Measurements from ENCODE around the gene TOX2.

TOX2 gene

DNA sequence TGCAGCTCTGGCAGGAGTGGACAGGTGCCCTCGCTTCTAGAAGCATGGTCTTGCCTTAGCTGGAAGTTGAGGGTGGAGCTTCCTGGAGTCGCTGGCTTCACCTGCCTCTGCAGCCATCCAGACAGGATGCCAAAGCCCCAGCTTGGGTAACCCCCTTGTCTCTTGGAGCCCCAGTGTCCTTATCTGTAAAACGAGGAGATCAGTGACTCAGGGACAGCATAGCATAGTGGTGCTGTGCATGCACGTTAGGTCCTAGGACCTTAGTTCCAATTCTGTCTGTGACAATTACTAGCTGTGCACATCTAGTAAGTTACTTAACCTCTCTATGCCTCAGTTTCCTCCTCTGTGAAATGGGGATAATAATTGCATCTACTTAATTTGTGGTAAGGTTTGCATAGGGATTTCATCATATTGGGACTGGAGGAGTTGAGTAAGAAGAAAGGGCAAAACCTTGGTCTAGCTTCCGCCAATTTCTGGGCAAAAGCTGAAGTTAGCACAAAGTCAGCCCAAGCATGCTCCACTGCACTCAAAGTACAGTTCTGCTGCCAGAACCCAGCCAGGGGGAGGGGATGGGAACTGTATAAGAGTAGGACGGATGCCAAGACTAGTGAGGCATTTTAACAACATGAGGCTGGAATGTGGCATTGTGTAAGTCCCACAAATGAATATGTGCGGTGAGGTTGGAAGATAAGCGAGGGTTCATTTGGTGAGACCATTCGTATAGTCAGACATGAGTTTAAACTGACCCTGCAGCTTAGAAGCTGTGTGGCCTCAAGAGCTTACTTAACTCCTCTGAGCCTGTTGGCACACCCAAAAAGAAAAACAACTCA is 24.5 kb downstream of the TOX2 start:
- no peak for DNase-seq (ENCODE audit: low read depth in 2 of 2, low spot score in 1 of 2)

DNA sequence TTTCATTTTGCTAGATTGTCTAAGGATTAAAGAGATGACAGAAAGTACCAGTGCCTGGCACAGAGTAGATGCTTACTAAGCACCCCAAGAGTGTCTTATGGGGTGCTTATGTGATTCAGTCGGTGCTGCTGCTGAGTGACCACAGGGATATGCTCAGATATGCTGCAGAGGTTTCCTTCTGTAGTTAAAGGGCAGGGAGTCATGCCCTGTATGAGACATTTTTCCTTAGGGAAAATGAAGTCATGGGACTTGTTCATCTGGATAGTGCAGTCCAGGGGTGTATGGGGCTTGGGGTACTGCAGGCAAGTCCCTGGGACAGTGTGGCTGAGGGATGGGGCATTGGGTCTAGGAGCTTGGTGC is 25.1 kb downstream of the TOX2 start:
- DNase-seq (ENCODE audit: low read depth in 2 of 2, low spot score in 1 of 2), result no peak

DNA sequence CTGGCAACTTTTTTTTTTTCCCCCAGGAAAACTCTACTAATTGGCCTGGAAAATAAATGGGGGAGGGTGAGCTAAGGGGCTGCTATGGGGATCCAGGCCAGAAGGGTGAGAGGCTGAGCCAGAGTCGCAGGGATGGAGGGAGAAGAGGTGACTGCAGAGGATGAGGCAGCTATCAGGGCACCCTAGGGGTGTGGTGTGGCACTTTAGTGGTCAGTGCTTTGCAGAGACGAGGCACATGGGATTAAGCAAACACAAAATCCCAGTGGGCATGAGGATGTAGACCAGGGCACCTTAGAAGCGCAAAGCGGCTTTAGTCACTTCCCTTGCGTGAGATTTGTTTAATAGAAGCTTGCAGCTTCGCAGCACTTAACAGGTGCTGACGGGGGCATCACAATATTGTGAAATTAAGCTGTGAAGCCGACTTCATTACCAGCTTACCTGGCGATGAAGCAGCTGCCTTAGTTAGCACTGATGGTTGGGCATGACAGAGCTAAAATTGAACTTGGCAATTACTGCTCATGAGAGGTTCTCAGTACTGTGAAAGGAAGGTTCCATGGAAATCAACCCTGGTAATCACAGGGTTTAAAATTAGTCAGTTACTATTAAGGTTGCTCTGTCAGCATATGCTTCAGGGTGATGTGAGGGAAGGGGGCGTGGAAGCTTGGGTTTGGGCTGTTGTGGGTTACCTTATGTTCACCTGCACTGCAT is 26.0 kb downstream of the TOX2 start:
- no peak for DNase-seq (ENCODE audit: low read depth in 2 of 2, low spot score in 1 of 2)

DNA sequence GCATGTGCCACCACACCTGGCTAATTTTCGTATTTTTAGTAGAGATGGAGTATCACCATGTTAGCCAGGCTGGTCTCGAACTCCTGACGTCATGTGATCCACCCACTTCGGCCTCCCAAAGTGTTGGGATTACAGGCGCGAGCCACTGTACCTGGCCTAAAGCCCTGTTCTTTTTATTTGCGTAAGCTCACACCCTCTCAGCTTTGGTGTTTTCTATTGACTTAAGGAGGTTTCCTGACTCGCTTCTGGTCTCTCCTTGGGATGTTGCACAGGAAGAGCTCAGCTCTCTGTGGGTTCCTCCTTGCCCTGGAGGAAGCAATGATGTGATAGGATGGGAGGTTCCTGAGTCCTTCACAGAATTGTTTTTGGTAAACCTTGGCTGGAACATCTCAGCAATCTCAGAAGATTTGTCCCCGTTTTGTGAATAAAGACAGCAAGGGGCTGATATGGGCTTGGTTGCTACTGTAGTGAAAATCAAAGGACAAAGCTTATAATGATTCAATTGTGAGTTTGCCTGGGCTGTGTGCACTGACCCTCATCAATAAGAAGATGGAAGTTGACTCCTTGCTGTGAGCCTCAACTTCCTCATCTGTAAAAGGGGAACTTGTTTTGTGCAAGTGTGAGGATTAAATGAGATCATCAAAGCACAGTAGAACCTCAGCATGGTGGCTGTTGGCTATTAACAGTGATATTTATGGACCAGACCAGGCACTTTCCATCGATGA is 27.0 kb downstream of the TOX2 start:
- no peak for DNase-seq (ENCODE audit: low read depth in 2 of 2, low spot score in 1 of 2)

DNA sequence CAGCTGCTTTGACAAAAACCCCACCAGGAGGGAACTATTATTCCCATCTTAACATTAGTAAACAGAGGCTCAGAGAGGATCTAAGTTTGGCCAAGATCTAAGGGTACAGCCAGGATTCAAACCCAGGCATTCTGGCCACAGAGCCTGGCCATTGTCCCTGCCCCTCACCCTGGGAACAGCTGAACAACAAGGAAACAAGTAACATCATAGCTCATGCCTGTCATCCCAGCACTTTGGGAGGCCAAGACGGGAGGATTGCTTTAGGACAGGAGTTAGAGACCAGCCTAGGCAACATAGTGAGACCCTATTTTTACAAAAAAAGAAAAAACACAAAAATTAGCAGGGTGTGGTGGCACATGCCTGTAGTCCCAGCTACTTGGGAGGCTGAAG is 27.5 kb downstream of the TOX2 start:
- no peak for DNase-seq (ENCODE audit: low read depth in 2 of 2, low spot score in 1 of 2)

DNA sequence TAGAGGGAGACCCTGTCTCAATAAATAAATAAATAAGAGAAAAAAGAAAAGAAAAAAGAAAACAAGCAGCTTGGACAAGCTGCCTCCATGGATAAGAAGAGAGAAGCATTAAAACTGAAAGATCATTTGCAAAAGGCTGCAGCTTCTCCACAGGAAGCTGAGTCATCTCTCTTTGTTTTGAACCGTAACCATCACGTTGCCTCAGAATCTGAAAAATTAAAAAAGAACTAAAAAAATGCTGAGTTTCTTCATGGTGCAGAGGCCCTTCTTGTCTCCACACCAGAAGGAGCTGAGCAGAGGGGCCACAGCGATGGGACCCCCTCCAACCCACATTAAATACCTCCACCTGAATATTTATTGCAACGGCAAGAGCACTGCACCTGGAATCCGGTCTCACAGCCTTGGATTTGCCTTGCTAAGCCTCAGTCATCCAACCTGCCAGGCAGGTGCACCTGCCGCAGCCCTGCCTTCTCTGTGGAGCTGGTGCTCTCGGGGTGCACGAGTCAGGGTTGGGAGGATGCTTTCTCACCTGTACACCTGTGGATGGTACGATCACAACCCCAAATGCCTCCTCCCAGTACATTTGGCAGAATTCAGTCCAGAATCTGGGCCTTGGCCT is 28.1 kb downstream of the TOX2 start:
- DNase-seq (ENCODE audit: low read depth in 2 of 2, low spot score in 1 of 2), result no peak

DNA sequence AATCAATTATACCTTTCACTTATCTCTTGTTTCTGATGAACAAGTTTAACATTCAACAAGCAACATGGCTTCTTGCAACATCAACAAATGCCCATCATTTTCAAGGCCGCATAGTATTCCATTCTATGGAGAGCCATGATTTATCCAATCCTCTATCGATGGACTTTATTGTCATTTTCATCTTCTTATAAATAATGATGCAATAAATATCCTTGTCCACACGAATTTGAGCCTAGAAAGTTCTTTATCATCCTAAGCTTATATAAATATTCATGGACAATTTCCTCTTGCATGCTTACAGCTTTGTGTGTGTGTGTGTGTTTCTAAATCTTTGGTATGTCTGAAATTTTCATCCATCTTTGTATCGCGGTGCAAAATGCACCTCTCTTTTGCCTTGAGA is 29.1 kb downstream of the TOX2 start:
- no peak for DNase-seq (ENCODE audit: low read depth in 2 of 2, low spot score in 1 of 2)

DNA sequence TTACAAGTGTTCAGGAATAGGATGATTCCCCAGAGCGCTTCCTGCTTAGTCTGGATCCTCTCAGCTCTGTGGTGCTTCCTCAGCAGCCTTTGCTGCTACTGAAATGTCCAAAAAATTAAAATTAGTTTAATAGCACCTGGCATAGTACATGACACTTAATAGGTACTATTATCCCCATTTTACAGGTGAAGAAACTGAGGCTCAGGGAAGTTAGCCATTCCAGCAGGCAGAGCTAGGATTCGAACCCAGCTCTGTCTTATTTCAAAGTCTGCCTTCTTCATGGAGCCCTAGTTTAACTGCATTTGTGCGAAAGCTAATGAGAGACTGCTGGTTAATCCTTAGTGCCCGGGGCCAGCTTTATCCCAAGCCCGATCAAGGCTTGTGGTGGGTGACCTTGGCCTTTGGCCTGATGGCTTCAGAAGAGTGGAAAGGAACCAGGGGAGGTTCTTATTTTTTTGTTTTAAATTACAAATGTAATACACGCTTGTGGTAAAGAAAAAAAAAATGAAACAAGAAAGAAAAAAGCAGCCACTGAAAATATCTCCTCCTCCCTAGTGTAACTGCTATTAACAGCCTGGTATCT is 30.1 kb downstream of the TOX2 start:
- no peak for DNase-seq (ENCODE audit: low read depth in 2 of 2, low spot score in 1 of 2)

DNA sequence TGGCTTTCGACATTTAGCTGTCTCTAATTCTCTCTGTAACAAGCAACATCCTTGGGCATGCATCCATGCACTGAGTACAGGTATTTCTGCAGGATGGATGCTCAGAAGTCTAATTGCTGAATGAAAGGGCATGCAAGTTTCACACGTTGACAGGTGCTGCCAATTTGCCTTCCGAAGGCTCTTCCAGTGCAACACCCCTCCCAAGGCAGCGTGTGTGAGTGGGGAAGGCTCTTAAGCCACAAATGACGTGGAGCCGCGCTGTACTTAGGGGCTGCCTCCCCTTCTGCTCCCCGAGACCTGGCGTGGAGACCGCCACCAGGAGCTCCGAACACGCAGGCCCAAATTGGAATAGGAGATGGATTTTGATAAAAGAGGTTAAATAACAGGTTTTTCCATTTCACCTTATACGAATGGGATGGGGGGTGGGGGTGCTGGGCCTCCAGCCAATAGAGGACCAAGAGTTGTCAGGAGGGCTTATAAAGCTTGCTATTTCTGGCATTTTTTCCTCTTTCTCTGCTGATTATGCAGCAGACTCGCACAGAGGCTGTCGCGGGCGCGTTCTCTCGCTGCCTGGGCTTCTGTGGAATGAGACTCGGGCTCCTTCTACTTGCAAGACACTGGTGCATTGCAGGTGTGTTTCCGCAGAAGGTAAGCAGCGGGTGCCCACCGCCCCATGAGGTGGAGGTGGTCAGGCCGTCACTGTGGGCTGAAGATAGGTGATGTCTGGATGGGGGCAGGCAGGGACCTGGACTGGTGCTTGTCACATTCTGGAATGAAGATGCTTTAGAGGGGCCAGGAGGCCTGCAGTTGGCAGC is 30.9 kb downstream of the TOX2 start:
- DNase-seq (ENCODE audit: low read depth in 2 of 2, low spot score in 1 of 2), result no peak

DNA sequence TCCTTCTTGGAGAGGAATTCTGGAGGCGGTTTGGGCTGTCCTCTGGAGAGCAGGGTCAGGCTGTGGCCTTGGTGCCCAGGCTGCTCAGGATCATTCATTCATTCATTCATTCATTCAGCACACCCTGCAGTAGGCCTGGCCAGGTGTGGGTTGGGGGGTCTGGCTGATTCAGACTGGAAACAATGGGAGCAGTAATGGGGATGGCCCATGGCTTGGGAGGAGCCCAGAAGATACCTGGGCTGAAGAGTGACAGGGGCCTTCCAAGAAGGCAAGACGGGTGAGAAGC is 31.5 kb downstream of the TOX2 start:
- no peak for DNase-seq (ENCODE audit: low read depth in 2 of 2, low spot score in 1 of 2)

DNA sequence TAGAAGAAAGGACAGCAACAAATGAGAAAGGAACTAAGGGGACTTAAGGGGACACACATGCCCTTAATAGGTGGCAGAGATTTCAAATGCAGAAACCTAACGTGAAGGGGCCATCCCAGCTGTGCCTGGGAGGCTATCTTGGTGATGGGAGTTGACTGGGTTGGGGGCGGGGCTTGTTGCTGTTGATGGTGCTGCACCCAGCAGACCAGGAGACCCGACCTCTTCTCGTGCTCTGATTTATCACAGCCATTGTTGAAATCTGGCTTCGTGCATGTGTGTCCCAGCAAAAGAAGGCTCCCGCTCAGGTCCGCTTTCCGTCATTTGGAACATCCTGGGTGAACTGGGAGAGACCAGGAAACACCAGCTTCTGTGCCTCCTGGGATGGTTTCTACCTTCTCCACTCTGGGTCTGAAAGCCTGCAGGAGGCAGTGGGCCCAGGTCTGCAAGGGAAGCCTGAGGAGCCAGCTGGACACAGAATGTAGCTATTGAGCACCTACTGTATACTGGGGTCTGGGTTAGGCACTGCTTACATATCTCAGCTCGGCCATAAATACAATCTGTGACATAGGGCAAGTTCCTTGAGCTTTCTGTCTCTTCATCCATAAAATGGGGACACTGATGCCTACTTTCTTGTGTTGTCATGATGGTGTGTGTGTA is 32.1 kb downstream of the TOX2 start:
- DNase-seq (ENCODE audit: low read depth in 2 of 2, low spot score in 1 of 2), result no peak

DNA sequence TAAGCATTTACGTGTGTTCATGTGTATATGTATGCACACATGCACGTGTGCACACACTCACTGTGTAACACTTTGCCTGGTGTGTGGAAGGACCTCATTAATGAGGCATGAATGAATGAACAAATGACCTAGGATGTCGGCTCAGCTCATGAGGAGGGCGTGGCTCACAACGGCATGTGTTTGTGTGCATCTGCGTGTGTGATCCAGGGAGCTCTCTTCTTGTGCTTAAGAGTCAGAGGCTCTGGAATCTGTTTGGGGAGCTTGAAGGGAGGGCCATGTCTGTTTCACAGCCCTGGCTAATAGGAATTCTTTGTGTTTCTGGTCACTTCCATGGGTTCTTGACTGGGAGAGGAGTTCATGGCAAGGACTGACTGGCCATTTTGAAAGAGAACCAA is 32.7 kb downstream of the TOX2 start:
- DNase-seq (ENCODE audit: low read depth in 2 of 2, low spot score in 1 of 2), result no peak

DNA sequence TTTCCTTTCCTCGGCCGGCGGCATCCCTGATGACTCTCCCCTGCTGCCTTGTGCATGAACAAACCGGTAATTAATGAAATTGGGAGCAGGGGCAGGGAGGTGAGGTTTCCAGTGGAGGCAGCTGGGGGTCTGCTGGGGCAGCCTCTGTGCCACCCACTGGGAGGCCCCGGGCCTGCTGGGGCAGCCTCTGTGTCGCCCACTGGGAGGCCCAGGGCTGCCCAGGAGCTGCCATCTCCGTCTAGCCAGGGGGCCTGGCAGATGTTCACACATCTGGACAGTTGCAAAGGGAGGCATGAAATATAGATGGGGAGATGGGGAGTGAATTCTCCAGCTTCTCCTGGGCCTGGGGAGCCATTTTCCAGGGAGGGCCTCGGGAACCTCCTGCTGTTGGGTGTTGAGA is 33.8 kb downstream of the TOX2 start:
- no peak for DNase-seq (ENCODE audit: low read depth in 2 of 2, low spot score in 1 of 2)

DNA sequence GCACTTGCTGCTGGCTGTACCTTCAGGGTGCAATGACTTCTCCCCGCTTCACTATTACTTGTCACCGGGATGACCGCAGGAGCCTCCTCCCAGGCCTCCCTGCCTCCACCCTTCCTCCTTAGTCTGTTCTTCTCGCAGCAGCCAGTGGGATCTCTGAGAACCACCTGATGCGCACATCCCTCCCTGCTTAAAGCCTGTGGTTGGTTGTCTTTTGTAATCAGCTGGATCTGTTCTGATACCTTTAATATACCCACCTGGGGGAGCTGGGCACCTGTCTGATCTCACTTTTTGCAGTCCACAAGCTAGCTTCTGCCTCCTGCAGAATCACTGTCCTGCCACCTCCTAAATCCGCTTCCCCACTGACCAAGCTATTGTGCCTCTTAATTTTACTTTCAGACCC is 34.6 kb downstream of the TOX2 start:
- no peak for DNase-seq (ENCODE audit: low read depth in 2 of 2, low spot score in 1 of 2)

DNA sequence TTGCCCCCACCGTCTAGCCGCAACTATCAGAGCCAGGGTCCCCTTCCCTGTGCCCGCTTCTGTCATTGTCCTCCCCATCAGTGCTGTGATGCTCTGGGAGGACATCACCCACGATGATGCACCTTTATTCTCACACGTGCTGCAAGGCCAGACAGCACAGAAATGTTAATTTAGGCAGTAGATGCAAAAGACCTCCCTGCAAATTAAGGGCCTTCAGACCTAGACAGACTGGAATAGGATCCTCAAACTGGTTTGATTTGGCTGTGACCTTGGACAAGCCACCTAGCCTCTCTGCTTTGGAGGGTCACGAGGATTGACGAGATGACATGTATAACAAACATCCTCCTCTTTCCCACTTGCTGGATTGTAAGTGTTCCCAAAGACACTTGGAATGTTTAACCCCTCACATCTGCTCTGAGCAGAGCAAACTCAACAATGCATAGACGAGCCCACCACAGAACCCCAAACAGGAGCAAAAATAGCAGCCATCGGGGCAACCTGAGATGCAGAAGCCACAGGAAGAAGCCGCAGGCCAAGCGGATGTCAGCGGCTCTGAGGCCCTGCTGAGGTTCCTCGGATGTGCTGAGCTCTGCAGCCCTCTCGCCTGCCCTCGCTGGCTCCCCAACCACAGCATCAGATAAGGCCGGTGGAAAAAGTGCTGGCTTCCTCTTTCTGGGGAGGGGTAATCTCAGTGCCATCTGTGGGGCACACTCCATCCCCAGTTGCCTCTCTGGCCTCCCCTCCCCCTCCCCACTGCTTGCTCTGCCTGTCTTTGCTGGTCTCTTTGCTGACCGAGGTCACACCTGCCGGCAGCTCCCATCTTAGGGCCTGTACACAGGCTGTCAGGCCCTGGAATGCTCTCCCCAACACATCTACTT is 35.3 kb downstream of the TOX2 start:
- peak; percentile 31 to 55 for DNase-seq (ENCODE audit: low read depth in 2 of 2, low spot score in 1 of 2)

DNA sequence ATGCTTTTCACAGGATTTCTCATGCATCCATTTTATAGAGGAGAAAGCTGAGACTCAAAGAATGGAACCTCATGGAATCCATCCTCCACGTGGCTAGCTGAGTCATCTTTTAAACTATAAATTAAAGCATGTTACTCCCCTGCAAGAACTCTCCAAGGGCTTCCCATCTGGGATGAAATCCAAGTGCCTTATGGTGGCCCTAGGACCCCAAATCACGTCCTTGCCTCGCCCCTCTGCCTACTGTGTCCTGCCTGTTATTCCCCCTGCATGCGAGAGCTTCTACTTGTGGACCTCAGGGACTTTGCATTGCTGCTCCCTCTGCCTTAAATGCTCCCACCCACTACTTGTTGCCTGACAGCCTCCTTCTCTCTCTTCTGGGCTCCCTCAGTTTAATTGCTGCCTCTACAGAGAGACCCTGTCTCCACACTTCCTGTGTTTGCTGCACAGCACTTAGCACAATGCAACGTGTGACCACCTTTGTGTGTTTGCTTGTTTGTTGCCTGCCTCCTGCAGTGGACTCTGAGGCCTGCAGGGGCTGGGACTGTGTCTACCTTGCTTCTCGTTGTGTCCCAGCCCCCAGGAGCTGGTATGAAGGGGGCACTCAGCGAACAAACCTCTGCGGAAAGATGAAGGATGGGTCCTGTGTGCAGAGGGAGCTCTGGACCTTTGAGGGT is 39.4 kb downstream of the TOX2 start:
- DNase-seq (ENCODE audit: low read depth in 2 of 2, low spot score in 1 of 2), result no peak

DNA sequence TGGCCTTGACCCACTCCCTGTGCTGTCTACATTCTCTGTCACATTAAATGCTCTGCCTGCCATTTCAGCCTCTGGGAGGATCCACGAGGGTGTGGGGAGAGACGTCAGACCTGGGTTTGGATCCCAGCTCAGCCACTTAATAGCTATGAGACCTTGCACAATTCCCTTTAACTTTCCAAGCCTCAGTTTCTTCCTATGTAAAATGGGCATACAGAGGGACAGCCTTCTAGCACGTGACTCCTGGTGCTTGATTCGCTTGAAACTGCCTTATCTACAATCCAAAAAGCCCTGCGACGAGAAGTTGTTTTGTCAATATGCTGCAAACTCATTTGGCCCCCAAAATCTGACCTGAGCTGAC is 40.0 kb downstream of the TOX2 start:
- DNase-seq (ENCODE audit: low read depth in 2 of 2, low spot score in 1 of 2), result no peak

DNA sequence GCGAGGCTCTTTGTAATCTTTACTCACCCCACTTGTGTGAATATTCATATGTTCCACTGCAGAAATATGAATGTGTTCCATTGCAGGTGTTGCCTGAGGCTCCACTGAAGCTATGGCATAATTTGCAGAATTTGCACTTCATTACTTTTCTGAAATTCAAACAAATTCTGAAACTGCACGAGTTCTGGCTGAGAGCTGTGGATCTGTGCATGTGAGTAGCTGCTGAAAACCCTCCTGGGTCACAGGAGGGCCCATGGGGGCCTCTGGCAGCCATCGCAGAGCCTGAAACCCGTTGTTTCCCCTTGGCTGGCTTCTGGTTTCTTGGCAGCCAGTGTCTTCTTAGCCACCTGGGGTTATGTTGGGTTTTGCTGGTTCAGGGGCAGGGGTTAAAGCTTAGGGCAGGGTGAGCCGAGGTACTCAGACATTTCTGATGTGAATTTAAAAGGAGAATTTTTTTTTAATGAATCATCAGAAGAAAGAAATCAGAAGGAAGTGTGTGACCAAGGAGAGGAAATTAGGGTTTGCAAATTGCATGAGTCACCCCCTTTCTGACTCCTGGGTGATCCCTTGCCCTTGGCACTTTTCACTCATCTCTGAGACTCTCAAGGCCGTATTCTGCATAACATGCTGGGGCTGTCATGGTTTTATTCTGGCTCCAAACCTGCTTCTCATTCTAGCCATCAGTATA is 40.6 kb downstream of the TOX2 start:
- no peak for DNase-seq (ENCODE audit: low read depth in 2 of 2, low spot score in 1 of 2)

Measured in stimulated activated CD8-positive, alpha-beta memory T cell treated with anti-CD3 and anti-CD28 coated beads, Interleukin-4, amount 100 ng/mL, for 1 hour (primary cell).